Measurements from ENCODE around the gene MPDZ.

DNA sequence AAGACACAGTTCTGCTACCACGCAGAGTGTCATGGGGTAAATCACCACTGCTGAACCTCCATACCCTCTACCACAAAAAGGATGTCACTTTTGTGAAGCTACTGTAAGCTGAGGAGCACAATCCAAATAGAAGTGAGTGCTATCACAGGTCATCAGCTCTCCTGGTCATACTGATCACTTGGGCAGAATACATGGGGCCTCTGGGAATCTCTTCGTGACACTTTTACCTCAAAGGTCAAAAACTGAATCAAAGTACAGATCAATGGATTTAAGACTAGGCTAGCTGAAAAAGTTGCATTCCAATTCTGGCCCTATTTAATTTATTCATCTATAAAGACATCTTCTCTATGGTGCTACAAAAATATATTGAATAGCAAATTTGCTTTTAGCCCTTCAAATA is 115.5 kb downstream of the MPDZ start:
- TF ChIP-seq YY1 (IDR thresholded peaks at IDR 0.05; ENCODE audit: insufficient read depth, insufficient read length): no peak
- TF ChIP-seq ZNF274 (IDR thresholded peaks at IDR 0.05; ENCODE audit: low read depth, low read length): no peak

Data from NT2/D1 (cell line).